Motor neuron (in vitro differentiated cells): ENCODE measurements around the gene RELN. TPM values are rescaled to one million over a fixed set of nuclear protein-coding genes. Genes with fewer than 3 reads are reported as not detected.

ENCODE experiments used
- ATAC-seq, 8 experiments: fragments of 200-7000 bp; cut with Tn5 transposase; replicated peaks in 6 of 8; 2 replicates each; pipeline ENCODE4 v1.8.0; 2021; ENCODE audit warnings: mild to moderate bottlenecking in 8 of 8, moderate library complexity in 8 of 8
- H3K27ac ChIP-seq, 2 donors: fragments of 250-450 bp; sonication (Bioruptor Pico); 2 replicates each; pipeline ENCODE4 v1.9.0; 2021; ENCODE audit warnings: antibody characterized with exemption in 2 of 2, mild to moderate bottlenecking in 2 of 2, moderate library complexity in 1 of 2
- H3K4me1 ChIP-seq, 2 donors: fragments of 250-450 bp; sonication (Bioruptor Pico); replicated peaks in 1 of 2; 2 replicates each; pipeline ENCODE4 v1.6.1; 2021; ENCODE audit warnings: antibody characterized with exemption in 2 of 2, mild to moderate bottlenecking in 2 of 2, moderate library complexity in 1 of 2
- H3K4me3 ChIP-seq, 5 donors: fragments of 250-450 bp; sonication (Bioruptor Pico); 2 replicates each; pipeline ENCODE4 v1.9.0; 2021; ENCODE audit warnings: antibody characterized with exemption in 5 of 5, mild to moderate bottlenecking in 5 of 5, moderate library complexity in 4 of 5
- WGBS, 10 experiments: fragments of 450-650 bp; shearing (Covaris generic); methylation state at CpG; one replicate each; pipeline ENCODE4 v1.0.0; 2022; 5-methylcytosine and 5-hydroxymethylcytosine counted together
- in situ Hi-C, 9 experiments: fragments of 400-800 bp; cut with MboI; loops; one replicate each; pipeline ENCODE4 v1.15.0; 2021; ENCODE audit warnings: low sequenced_read_pairs in 9 of 9, low pct_unique_long_range_greater_than_20kb in 2 of 9; ENCODE audit not compliant: unreplicated experiment in 9 of 9
- total RNA-seq, 8 experiments: library from RNA; unstranded; fragments of 300-600 nt; gene quantifications; 2 replicates each; pipeline versions ENCODE4 v1.2.3 to v1.2.4, GENCODE V29; 2022

RELN gene
- total RNA-seq, 8 experiments from 2014 or later, result 0.36 to 72.9 (median 35.2) TPM

- no peak for ATAC-seq
- Histone ChIP-seq H3K27ac (no peak overlapping the region), H3K4me1 (no peaks in the 10 kb centered on the region), H3K4me3 (no peak overlapping the region)
- in situ Hi-C loops, result no loop called here
Measured at GRCh38 chr7:103622274-103622673, 367.2 kb downstream of the RELN start.

DNA sequence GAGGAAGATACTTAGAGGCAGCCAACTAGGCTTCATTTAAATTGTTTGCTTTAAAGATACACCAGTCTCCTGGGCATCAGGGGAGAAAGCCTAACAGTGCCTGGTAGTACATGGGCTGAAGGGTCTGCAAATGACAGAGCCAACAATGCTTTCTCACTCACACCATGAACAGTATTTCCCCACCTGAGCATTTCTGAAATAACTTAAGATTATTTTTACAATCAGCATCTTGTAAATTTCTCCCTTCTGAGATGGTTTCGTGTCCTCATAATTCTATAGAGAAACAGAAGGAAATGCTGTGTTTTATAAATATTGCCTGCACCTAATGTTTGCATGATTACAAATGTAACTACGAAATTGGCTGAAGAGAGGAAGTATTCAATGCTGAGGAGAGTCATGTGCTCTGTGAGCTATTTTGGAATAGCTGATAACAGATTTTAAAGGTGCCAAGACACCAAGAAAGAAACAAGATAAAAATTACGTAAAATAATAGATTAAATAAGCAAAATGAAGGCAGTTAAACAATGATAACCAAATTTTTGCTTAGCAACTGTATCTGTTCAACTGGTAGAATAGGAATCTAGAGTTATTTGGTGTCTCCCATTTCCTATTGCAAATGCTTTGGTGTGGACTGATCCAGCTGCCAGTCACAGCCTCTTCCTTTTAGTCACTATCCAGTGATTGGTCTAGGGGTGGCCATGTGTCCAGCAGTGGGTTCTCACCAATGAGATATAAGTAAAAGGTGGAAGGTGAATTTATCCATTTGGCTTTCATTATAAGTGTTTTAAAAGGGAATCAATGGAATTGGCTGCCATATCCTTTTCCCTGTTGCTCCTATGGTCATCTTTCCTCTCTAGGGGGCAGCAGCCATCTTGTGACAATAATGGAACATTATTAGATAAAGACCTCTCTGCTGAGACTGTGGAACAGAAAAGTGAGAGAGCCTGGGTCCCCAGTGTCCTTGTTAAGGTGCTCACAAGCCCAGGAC is 375.5 kb downstream of the RELN start:
- Histone ChIP-seq H3K4me1 (no peaks in the 10 kb centered on the region), H3K27ac (no peak overlapping the region), H3K4me3 (no peak overlapping the region)
- ATAC-seq, result peak in 3 of 8 experiments; percentile 26 to 47 (median 38)
- in situ Hi-C loops, result no loop called here
- 0 to 93% (median 87%) methylated on average over 2 to 3 of the region's 3 CpGs for WGBS, 10 experiments

DNA sequence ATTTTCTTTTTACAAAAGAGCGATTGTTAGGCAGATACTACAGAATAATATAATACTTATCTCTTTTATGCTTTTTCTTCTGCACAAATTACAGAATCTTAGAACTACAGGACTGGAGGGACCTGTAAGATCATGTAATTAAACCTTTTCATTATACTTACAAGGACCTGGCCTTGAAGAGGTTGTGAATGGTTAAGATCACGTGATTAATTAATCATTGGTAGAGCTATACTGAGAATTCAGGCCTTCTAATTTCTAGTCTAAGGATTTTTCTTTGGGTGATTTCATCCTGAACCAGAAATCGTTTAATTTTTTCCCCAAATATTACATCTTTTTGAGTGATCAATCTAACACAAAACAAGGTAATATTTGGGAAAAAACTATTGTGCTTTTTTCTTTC is 379.7 kb downstream of the RELN start:
- H3K4me3 ChIP-seq, result no peak overlapping the region
- no peaks in the 10 kb centered on the region for H3K4me1 ChIP-seq
- ATAC-seq, result no peak
- in situ Hi-C loops, result no loop called here
- WGBS, 10 experiments, result 33 to 100% (median 74%) methylated on average over 1 to 3 of the region's 3 CpGs
- no peak overlapping the region for H3K27ac ChIP-seq

GRCh38 chr7:103605640-103606039 is 383.8 kb downstream of the RELN start:
- H3K4me1 ChIP-seq, result no peaks in the 10 kb centered on the region
- no peak overlapping the region for H3K27ac ChIP-seq
- no peak overlapping the region for H3K4me3 ChIP-seq
- in situ Hi-C loops, result no loop called here
- WGBS, 10 experiments, result 0 to 88% (median 67%) methylated on average over 1 to 3 of the region's 3 CpGs
- ATAC-seq, result no peak

GRCh38 chr7:103598326-103598905 is 391.0 kb downstream of the RELN start:
- in situ Hi-C loops, result loop anchor here in 2 of 9 experiments (25.0 kb wide), 1 partner anchor 564 kb away; no protein-coding TSS in a partner anchor
- 0 to 100% (median 88%) methylated on average over 1 to 2 of the region's 2 CpGs; no CpG with 5 or more reads in 2 of the 10 experiments for WGBS, 10 experiments
- ATAC-seq, result no peak

DNA sequence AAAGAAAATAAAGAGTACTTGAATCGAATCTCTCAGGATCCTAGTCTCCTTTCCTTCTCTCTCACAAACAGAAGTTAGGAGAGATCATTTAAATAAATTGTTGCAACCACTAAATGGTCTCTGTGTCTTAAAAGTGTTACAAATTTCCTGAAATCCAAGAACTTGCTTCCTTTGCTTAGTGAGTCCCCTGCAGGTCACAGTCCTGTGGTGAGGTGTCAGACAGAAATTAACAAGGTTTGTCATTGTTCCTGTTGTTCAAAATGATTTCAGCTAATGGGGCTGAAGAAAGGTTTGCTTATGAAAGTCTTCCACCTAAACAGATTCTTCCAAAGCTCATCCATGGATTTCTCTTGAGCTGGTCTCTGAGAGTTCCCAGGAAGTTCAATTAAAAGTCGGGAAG is 391.9 kb downstream of the RELN start:
- H3K4me3 ChIP-seq, result no peak overlapping the region
- 25 to 100% (median 84%) methylated on average over 1 to 2 of the region's 2 CpGs; no CpG with 5 or more reads in 2 of the 10 experiments for WGBS, 10 experiments
- in situ Hi-C loops, result loop anchor here in 2 of 9 experiments (25.0 kb wide), 1 partner anchor 565 kb away; no protein-coding TSS in a partner anchor
- no peak for ATAC-seq
- H3K27ac ChIP-seq, result no peak overlapping the region
- no peaks in the 10 kb centered on the region for H3K4me1 ChIP-seq

More at GRCh38 chr7:103598326-103598905, 391.0 kb downstream of the RELN start:
- Histone ChIP-seq H3K27ac (no peak overlapping the region), H3K4me3 (no peak overlapping the region), H3K4me1 (no peaks in the 10 kb centered on the region)

- Histone ChIP-seq H3K4me1 (no peaks in the 10 kb centered on the region), H3K4me3 (no peak overlapping the region), H3K27ac (no peak overlapping the region)
- ATAC-seq, result no peak
- in situ Hi-C loops, result loop anchor here in 2 of 9 experiments (25.0 kb wide), 1 partner anchor 568 kb away; no protein-coding TSS in a partner anchor
- 50 to 89% (median 79%) methylated on average over 1 to 5 of the region's 5 CpGs; no CpG with 5 or more reads in 1 of the 10 experiments for WGBS, 10 experiments
Measured at GRCh38 chr7:103594186-103594585, 395.3 kb downstream of the RELN start.

DNA sequence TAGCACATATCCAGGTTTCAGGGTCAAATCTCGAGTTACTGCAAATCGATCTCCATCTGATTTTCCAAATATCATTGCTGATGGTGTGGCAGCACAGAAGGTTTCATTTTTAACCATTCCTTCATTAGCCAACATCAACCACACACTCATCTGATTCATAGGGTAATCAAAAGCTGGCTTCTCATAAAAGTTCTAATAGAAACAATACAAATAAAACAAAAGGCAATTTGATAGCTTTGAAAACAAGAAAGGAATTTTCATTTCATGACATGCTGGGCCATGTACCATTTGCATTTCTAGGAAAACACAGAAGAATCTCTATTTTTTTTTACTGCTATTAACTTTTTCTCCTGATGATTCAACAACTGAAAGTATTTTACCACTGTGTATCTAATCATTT is 395.8 kb downstream of the RELN start:
- H3K4me3 ChIP-seq, result no peak overlapping the region
- no peaks in the 10 kb centered on the region for H3K4me1 ChIP-seq
- H3K27ac ChIP-seq, result no peak overlapping the region
- in situ Hi-C loops, result loop anchor here in 2 of 9 experiments (25.0 kb wide), 1 partner anchor 569 kb away; no protein-coding TSS in a partner anchor
- 10 to 100% (median 78%) methylated on average over 2 of the region's 2 CpGs; no CpG with 5 or more reads in 1 of the 10 experiments for WGBS, 10 experiments
- ATAC-seq, result peak in 1 of 8 experiments; percentile 32

- Histone ChIP-seq H3K4me1 (no peaks in the 10 kb centered on the region), H3K4me3 (no peak overlapping the region), H3K27ac (no peak overlapping the region)
- in situ Hi-C loops, result loop anchor here in 2 of 9 experiments (25.0 kb wide), 1 partner anchor 569 kb away; no protein-coding TSS in a partner anchor
- ATAC-seq, result no peak
Measured at GRCh38 chr7:103592844-103593243, 396.6 kb downstream of the RELN start.

DNA sequence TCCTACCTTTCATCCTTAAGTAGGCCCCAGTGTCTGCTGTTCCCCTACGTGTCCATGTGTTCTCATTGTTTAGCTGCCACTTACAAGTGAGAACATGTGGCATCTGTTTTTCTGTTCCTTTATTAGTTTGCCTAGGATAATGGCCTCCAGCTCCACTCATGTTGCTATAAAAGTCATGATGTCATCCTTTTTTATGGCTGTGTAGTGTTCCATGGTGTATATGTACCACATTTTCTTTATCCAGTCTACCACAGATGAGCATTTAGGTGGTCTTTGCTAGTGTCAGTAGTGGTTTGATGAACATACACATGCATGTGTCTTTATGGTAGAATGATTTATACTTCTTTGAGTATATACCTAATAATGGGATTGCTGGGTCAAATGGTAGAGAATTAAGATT is 397.3 kb downstream of the RELN start:
- 29 to 100% (median 88%) methylated on average over 1 of the region's 1 CpG; no CpG with 5 or more reads in 5 of the 10 experiments for WGBS, 10 experiments
- Histone ChIP-seq H3K4me3 (no peak overlapping the region), H3K27ac (no peak overlapping the region), H3K4me1 (no peaks in the 10 kb centered on the region)
- in situ Hi-C loops, result loop anchor here in 2 of 9 experiments (25.0 kb wide), 1 partner anchor 570 kb away; no protein-coding TSS in a partner anchor
- no peak for ATAC-seq

- in situ Hi-C loops, result loop anchor here in 2 of 9 experiments (25.0 kb wide), 1 partner anchor 582 kb away; no protein-coding TSS in a partner anchor
- H3K4me3 ChIP-seq, result no peak overlapping the region
- no peak overlapping the region for H3K27ac ChIP-seq
- H3K4me1 ChIP-seq, result no peaks in the 10 kb centered on the region
- ATAC-seq, result no peak
- WGBS, 10 experiments, result 57 to 100% (median 97%) methylated on average over 1 to 2 of the region's 2 CpGs; no CpG with 5 or more reads in 2 of the 10 experiments
Measured at GRCh38 chr7:103580031-103580430, 409.4 kb downstream of the RELN start.

DNA sequence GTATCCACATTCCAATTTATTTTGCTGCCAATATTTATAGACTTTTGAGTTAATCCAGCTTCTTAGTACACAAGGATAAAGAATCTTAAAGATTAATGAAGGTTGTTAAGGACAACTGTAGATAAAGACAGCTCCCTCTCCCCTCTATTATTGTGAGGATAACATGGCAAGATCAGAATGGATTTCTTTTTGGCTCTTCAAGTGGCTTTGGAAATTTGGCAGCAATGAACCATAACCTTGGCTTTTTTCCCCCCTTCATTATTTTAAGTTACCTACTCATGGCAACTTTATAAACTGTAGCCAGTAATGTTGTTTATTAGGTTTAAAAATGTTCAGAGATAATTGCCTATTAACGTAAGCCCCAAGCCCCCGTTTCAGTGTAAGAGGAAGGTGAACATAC is 412.4 kb downstream of the RELN start:
- Histone ChIP-seq H3K27ac (no peak overlapping the region), H3K4me1 (no peaks in the 10 kb centered on the region), H3K4me3 (no peak overlapping the region)
- WGBS, 10 experiments, result 31 to 100% (median 94%) methylated on average over 1 to 2 of the region's 2 CpGs; no CpG with 5 or more reads in 1 of the 10 experiments
- no peak for ATAC-seq
- in situ Hi-C loops, result loop anchor here in 2 of 9 experiments (25.0 kb wide), 1 partner anchor 585 kb away; no protein-coding TSS in a partner anchor

GRCh38 chr7:103576641-103577040 is 412.8 kb downstream of the RELN start:
- in situ Hi-C loops, result loop anchor here in 2 of 9 experiments (25.0 kb wide), 1 partner anchor 586 kb away; no protein-coding TSS in a partner anchor
- no peak overlapping the region for H3K27ac ChIP-seq
- H3K4me3 ChIP-seq, result no peak overlapping the region
- H3K4me1 ChIP-seq, result no peaks in the 10 kb centered on the region
- no peak for ATAC-seq
- 8 to 94% (median 83%) methylated on average over 2 to 5 of the region's 5 CpGs for WGBS, 10 experiments
